CD14-positive monocyte (primary cell): ENCODE results near the gene TTC28. TPM values are rescaled to one million over a fixed set of nuclear protein-coding genes. Genes with fewer than 3 reads are reported as not detected.

Experiments used
- DNase-seq, 3 donors: peaks; one replicate each; pipeline ENCODE4 v3.0.0-alpha.2; 2011 to 2022
- H2AFZ ChIP-seq: 2 replicates; pipeline ENCODE4 v1.6.0; 2012; ENCODE audit warnings: mild to moderate bottlenecking, low read depth, low read length, inconsistent platforms; ENCODE audit not compliant: insufficient read depth, poor library complexity, severe bottlenecking
- H3K27ac ChIP-seq, 2 donors: 1 replicate in 1 of 2; 2 replicates in 1 of 2; pipeline ENCODE4 v1.5.1; 2012 to 2013; ENCODE audit warnings: low read length in 2 of 2, control low read depth in 1 of 2, inconsistent platforms in 1 of 2, low read depth in 1 of 2, mild to moderate bottlenecking in 1 of 2
- H3K27me3 ChIP-seq, 2 donors: one replicate each; pipeline versions ENCODE4 v1.6.0 to v1.6.1; 2011 to 2013; ENCODE audit warnings: low read length in 2 of 2; ENCODE audit not compliant: control insufficient read depth in 2 of 2, insufficient read depth in 2 of 2
- H3K36me3 ChIP-seq, 2 donors: replicated peaks in 1 of 2; 1 replicate in 1 of 2; 2 replicates in 1 of 2; pipeline versions ENCODE4 v1.5.1 to v1.6.1; 2012 to 2013; ENCODE audit warnings: low read length in 2 of 2, control low read depth in 1 of 2, inconsistent platforms in 1 of 2, mild to moderate bottlenecking in 1 of 2; ENCODE audit not compliant: insufficient read depth in 2 of 2, control insufficient read depth in 1 of 2
- H3K4me1 ChIP-seq, 2 donors: 1 replicate in 1 of 2; 2 replicates in 1 of 2; pipeline versions ENCODE4 v1.5.1 to v1.6.1; 2012 to 2013; ENCODE audit warnings: low read length in 2 of 2, control low read depth in 1 of 2, inconsistent platforms in 1 of 2, mild to moderate bottlenecking in 1 of 2, moderate library complexity in 1 of 2; ENCODE audit not compliant: insufficient read depth in 2 of 2, control insufficient read depth in 1 of 2
- H3K4me2 ChIP-seq: replicated peaks from 2 replicates; pipeline ENCODE3; 2012; ENCODE audit warnings: low read length, moderate library complexity, mild to moderate bottlenecking; ENCODE audit not compliant: poor library complexity, severe bottlenecking; ENCODE audit errors: extremely low read depth
- H3K4me3 ChIP-seq, 3 experiments: fragments of 200-600 bp in 1 of 3; sonication (generic) in 1 of 3; replicated peaks in 1 of 3; 1 replicate in 2 of 3; 2 replicates in 1 of 3; pipeline ENCODE4 v1.5.1; 2011 to 2013; ENCODE audit warnings: low read length in 3 of 3, mild to moderate bottlenecking in 3 of 3, control low read depth in 2 of 3, low read depth in 2 of 3, inconsistent platforms in 1 of 3, moderate library complexity in 1 of 3
- H3K79me2 ChIP-seq: 2 replicates; pipeline ENCODE4 v1.6.0; 2012; ENCODE audit warnings: mild to moderate bottlenecking, control low read depth, inconsistent platforms, low read length, moderate library complexity; ENCODE audit not compliant: insufficient read depth
- H3K9ac ChIP-seq: 2 replicates; pipeline ENCODE4 v1.6.0; 2017; ENCODE audit warnings: low read length, mild to moderate bottlenecking; ENCODE audit not compliant: insufficient read depth, poor library complexity, severe bottlenecking
- H3K9me3 ChIP-seq, 2 donors: replicated peaks in 1 of 2; 1 replicate in 1 of 2; 2 replicates in 1 of 2; pipeline versions ENCODE4 v1.5.1 to v1.6.1; 2012 to 2013; ENCODE audit warnings: low read length in 2 of 2, control low read depth in 1 of 2; ENCODE audit not compliant: control insufficient read depth in 1 of 2, insufficient read depth in 1 of 2
- H4K20me1 ChIP-seq: 2 replicates; pipeline ENCODE4 v1.6.0; 2012; ENCODE audit warnings: mild to moderate bottlenecking, low read length, control low read depth, moderate library complexity; ENCODE audit not compliant: insufficient read depth
- H3K27ac Mint-ChIP-seq, 7 donors: one replicate each; pipeline ENCODE4 v1.8.0; 2020; ENCODE audit warnings: mild to moderate bottlenecking in 7 of 7, mixed read lengths in 7 of 7, moderate library complexity in 6 of 7, inconsistent platforms in 2 of 7
- H3K27me3 Mint-ChIP-seq, 3 donors: one replicate each; pipeline ENCODE4 v1.8.0; 2021 to 2022; ENCODE audit warnings: low read depth in 3 of 3, mild to moderate bottlenecking in 3 of 3, mixed read lengths in 3 of 3, moderate library complexity in 3 of 3, inconsistent platforms in 1 of 3
- H3K36me3 Mint-ChIP-seq, 2 donors: one replicate each; pipeline ENCODE4 v1.8.0; 2020; ENCODE audit warnings: mixed read lengths in 2 of 2, inconsistent platforms in 1 of 2, mild to moderate bottlenecking in 1 of 2
- H3K4me1 Mint-ChIP-seq: one replicate; pipeline ENCODE4 v1.8.0; 2020; ENCODE audit warnings: mild to moderate bottlenecking, mixed read lengths
- H3K4me3 Mint-ChIP-seq, 2 donors: one replicate each; pipeline ENCODE4 v1.8.0; 2020; ENCODE audit warnings: mild to moderate bottlenecking in 2 of 2, mixed read lengths in 2 of 2, moderate library complexity in 1 of 2
- H3K9me3 Mint-ChIP-seq, 7 donors: one replicate each; pipeline ENCODE4 v1.8.0; 2020 to 2022; ENCODE audit warnings: mixed read lengths in 7 of 7, mild to moderate bottlenecking in 6 of 7, moderate library complexity in 6 of 7, inconsistent platforms in 2 of 7
- CTCF ChIP-seq: fragments of 200-600 bp; IDR thresholded peaks from one replicate; pipeline ENCODE4 v1.8.0; 2022; ENCODE audit warnings: antibody characterized with exemption, mild to moderate bottlenecking
- WGBS: methylation state at CpG from one replicate; pipeline ENCODE4 v1.1.5; 2013; ENCODE audit warnings: missing lambda C conversion rate; ENCODE audit not compliant: insufficient coverage; 5-methylcytosine and 5-hydroxymethylcytosine counted together
- intact Hi-C, 2 donors: fragments of 100-400 bp; cut with micrococcal nuclease; formaldehyde crosslinking; loops; one replicate each; pipeline versions ENCODE4 v1.15.0 to v1.15.1; 2023
- polyA plus RNA-seq, 3 donors: library from polyadenylated mRNA; depleted of rRNA in 1 of 3; unstranded in 2 of 3; stranded (reverse) in 1 of 3; fragments of 300-500 nt in 2 of 3; fragments of >200 nt in 1 of 3; fragmentation: Illumina TruSeq in 2 of 3; gene quantifications; 1 replicate in 2 of 3; 2 replicates in 1 of 3; pipeline ENCODE4 v1.2.3, GENCODE V29; 2012 to 2021

TTC28 gene
- polyA plus RNA-seq, 3 donors: 0.24 to 0.61 TPM; not detected in 1

GRCh38 chr22:28414913-28415312 lies 264.7 kb downstream of the TTC28 start:
- H3K27me3 Mint-ChIP-seq: no peaks in the 10 kb centered on the region

GRCh38 chr22:28413612-28414399 lies 265.8 kb downstream of the TTC28 start:
- no peaks in the 10 kb centered on the region for H3K4me1 ChIP-seq
- H3K4me2 ChIP-seq: no peak overlapping the region
- H3K79me2 ChIP-seq: no peaks in the 10 kb centered on the region
- no peaks in the 10 kb centered on the region for H3K9me3 ChIP-seq
- Mint-ChIP-seq H3K4me1 (peaks cover 4% of the 10 kb centered on the region), H3K9me3 (peaks cover 0 to 2% (median 0%) of the 10 kb centered on the region in 7 donors), H3K36me3 (no peaks in the 10 kb centered on the region), H3K27ac (no peak overlapping the region), H3K27me3 (no peaks in the 10 kb centered on the region), H3K4me3 (no peak overlapping the region)
- WGBS: no CpG with 5 or more reads among the region's 2 CpGs
- H3K9ac ChIP-seq: no peak overlapping the region
- DNase-seq: no peak
- no peak overlapping the region for H2AFZ ChIP-seq
- intact Hi-C loops: no loop called here
- no peak for TF ChIP-seq CTCF
- no peaks in the 10 kb centered on the region for H3K27me3 ChIP-seq
- no peak overlapping the region for H3K4me3 ChIP-seq
- H4K20me1 ChIP-seq: no peaks in the 10 kb centered on the region
- H3K27ac ChIP-seq: no peak overlapping the region
- H3K36me3 ChIP-seq: no peaks in the 10 kb centered on the region

More at GRCh38 chr22:28414913-28415312, 264.7 kb downstream of the TTC28 start:
- no peak overlapping the region for H3K4me2 ChIP-seq
- H3K4me3 Mint-ChIP-seq: no peak overlapping the region
- no peaks in the 10 kb centered on the region for H3K79me2 ChIP-seq
- H3K9ac ChIP-seq: no peak overlapping the region
- H3K4me1 ChIP-seq: no peaks in the 10 kb centered on the region
- no peak overlapping the region for H3K27ac Mint-ChIP-seq
- peaks cover 4% of the 10 kb centered on the region for H3K4me1 Mint-ChIP-seq
- H3K36me3 Mint-ChIP-seq: no peaks in the 10 kb centered on the region
- H3K36me3 ChIP-seq: no peaks in the 10 kb centered on the region
- H3K4me3 ChIP-seq: no peak overlapping the region
- H3K27ac ChIP-seq: no peak overlapping the region
- peaks cover 0 to 2% (median 0%) of the 10 kb centered on the region in 7 donors for H3K9me3 Mint-ChIP-seq
- intact Hi-C loops: no loop called here
- H2AFZ ChIP-seq: no peak overlapping the region
- DNase-seq: no peak
- no peaks in the 10 kb centered on the region for H3K9me3 ChIP-seq
- no CpG with 5 or more reads among the region's 1 CpG for WGBS
- H4K20me1 ChIP-seq: no peaks in the 10 kb centered on the region
- H3K27me3 ChIP-seq: no peaks in the 10 kb centered on the region
- no peak for TF ChIP-seq CTCF
